Right forelimb (tissue), 1 donor: ENCODE results near the gene CCDC86.

ENCODE experiments used
- DNase-seq: peaks from one replicate; pipeline ENCODE4 v3.0.0-alpha.2; 2018

CCDC86 gene

DNA sequence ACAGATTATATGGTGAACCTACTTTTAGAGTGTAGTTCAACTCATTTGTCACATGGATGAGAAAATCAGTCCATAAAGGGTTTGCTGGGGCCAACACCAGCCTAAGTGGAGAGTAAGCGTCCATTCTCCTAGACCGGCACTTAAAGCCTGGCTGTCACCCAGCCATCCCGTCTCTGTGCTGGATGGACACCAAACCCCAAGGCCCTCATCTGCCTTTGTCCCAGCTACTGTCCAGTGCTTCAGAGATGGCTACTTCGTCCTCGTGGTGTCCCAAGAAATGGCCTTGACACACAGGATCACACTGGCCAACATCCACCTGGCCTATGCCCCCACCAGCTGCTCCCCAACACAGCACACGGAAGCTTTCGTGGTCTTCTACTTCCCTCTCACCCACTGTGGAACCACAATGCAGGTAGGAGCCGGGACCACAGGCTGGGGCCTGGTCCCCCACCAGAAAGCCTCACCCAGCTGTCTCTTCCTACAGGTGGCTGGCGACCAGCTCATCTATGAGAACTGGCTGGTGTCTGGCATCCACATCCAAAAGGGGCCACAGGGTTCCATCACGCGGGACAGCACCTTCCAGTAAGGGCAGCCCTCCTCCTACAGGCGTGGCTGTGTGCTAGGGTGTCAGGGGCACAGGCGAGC is 28.9 kb downstream of the CCDC86 start:
- DNase-seq, result no peak

DNA sequence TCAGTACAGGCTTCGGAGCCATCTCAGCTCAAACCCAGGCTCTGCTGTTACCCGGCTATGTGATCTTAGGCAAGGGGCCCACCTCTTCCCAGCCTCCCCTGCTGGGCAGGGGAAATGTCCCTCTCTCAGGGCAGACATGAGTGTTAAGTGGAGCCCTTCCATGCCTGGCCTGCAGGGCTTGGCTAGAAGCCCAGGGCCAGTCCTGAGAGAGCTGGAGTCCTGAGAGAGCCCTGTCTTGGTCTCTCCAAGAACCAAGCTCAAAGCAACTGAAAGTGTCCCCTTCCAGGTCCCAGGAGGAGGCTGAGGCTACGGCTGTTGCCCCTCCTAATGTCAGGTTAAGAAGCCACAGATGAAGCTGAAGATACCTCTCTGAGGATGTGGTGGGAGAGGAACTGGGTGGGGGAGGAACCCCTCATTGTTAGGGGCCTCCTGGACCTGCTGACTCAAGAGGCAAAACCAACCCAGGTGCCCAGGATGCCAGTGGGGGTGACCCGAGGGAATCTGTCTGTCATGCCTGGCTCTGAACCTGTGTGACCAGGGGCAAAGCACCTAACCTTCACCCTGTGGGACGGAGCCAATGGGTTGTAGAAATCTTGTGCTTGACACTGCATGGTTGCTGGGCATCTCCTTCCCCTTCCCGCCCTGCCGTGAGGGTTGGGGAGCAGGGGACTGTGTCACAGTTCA is 29.6 kb downstream of the CCDC86 start:
- no peak for DNase-seq

DNA sequence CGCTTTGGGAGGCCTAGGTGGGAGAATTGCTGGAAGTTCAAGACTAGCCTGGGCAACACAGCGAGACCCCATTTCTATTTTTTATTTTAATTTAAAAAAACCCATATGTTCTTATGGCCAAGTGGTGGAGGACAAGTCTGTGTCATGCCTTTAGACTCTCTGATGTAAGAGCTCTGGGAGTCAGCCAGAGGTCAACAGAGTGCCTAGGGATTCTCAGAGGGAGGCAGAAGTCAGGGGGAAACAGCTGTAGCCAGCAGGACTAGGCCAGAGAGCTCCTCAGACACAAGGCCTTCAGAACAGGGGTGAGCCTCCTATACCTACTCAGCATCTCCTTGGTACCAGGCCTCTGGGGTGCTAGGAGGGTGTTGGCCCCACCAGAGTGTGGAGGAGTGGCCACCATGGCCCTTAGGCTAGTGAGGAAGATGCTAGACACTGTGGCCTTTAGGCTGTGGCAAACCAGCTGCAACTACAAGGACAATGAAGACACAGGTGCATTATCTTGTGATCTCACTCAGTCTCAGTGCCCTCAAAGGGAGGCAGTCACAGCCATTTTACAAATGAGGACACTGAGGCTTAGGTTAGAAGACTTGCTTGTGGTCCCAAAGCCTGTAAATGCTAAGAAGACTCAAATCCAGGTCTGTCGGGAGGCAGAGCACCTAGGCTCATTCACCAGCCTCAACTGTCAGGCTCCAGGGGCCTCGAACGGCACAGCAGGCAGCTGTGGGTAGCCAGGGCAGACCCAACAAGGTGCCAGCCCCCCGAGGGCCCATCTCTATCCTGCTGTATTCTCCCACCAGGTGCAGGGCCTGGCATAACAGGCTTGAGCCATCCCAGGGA is 30.4 kb downstream of the CCDC86 start:
- DNase-seq, result no peak

DNA sequence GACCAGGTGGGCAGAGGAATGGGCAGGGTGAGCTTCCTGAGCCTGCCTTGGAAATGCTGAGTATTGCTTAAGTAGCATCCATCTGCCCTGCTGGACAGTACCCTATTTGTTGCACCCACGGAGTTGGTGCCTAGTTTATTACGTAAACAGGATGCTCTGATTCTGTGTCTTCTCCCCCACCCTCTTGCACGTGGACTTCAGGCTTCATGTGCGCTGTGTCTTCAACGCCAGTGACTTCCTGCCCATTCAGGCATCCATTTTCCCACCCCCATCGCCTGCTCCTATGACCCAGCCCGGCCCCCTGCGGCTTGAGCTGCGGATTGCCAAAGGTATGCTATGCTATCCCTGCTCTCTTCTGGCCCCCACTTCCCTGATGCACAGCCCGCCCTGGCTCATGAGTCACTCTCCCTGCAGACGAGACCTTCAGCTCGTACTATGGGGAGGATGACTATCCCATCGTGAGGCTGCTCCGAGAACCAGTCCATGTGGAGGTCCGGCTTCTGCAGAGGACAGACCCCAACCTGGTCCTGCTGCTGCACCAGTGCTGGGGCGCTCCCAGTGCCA is 31.1 kb downstream of the CCDC86 start:
- no peak for DNase-seq

DNA sequence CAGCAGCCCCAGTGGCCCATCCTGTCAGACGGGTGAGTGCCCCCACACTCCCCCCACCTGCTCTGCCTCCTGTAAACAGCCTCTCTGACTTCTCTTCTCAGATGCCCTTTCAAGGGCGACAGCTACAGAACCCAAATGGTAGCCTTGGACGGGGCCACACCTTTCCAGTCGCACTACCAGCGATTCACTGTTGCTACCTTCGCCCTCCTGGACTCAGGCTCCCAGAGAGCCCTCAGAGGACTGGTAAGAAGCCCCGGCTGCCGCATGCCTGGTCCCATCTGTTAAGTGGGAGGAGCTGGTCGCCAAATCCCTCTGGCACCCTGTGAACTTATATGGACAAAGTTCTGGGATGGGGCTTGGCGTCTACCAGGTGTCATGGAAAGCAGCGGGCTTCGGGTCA is 31.6 kb downstream of the CCDC86 start:
- DNase-seq, result no peak

DNA sequence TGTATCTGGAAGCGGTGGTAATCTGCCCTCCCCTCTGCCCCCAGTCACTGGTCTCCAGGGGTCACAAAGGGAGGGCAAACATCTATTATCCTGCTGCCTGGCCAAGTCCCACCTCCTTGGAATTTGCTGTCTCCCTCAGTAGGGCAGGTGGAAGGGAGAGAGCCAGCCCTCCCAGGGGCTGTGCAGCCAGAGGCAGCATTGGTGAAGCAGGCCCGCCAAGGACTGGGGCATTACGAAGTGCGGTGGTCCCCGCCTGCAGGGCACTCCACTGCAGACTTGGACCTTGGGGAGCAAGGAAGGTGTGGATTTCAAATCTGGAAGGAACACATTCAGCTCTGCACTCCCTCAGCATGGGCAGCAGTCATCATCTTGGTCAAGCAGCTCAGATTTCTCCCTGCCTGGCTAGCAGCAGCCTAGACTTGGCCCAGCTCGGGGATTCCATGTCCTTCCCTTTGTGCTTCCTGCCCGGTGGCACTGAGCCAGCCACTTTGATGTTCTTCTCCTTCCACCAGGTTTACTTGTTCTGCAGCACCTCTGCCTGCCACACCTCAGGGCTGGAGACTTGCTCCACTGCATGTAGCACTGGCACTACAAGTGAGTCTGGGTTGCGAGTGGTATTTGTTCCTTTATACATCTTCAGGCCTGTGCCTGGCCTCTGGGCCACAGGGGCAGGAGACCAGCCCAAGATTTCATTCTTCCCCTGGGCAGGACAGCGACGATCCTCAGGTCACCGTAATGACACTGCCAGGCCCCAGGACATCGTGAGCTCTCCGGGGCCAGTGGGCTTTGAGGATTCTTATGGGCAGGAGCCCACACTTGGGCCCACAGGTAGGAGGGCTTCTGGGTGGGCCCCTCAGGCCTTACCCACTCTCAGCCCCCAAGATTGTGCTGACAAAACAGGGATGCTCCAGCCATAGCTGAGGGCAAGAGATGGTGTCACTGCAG is 32.8 kb downstream of the CCDC86 start:
- DNase-seq, result no peak

DNA sequence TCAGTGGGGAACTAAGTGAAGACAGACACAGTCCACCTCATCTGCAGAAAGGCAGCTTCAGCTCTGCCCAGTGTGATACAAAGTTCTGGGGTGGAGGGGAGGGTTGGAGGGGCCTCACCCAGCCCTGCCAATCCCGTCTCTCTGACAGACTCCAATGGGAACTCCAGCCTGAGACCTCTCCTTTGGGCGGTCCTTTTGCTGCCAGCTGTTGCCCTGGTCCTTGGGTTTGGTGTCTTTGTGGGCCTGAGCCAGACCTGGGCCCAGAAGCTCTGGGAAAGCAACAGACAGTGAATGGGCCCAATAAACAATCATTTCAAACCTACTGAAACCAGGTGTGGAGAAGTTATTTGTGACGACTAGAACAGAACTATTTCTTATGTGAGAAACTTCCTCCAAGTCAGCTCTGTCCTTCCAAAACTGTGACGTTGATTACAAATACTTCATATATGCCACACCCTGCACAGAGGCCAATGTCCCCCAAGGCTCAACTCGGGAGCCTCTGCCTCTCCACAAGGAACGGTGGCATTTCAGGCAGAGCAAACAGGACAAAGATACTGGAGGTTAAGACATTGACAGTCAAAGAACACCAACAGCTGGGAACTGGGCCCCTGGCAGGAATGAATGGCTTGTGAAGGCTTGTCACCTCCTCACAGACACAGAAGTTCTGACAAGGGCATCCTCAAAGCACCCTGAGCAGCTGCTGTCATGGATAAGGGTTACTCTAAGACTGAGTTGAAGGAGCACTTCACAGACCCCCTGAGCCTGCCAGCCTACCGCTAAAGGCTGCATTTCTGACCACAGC is 33.7 kb downstream of the CCDC86 start:
- DNase-seq, result no peak

DNA sequence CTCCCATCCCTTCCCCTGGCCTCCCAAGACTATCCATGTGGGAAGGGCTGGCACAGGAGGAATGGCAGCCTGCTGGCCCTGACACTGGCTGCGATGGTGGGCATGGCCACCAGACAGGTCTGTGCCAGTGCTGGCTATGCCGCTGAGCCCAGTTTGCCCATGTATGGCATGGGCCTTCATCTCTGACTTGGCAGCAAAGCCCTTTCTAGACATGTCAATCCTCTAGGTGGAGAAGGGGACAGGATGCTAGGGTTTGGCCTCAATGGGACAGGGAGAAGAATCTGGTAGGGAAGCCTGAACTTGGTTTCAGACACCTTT is 34.2 kb downstream of the CCDC86 start:
- no peak for DNase-seq

DNA sequence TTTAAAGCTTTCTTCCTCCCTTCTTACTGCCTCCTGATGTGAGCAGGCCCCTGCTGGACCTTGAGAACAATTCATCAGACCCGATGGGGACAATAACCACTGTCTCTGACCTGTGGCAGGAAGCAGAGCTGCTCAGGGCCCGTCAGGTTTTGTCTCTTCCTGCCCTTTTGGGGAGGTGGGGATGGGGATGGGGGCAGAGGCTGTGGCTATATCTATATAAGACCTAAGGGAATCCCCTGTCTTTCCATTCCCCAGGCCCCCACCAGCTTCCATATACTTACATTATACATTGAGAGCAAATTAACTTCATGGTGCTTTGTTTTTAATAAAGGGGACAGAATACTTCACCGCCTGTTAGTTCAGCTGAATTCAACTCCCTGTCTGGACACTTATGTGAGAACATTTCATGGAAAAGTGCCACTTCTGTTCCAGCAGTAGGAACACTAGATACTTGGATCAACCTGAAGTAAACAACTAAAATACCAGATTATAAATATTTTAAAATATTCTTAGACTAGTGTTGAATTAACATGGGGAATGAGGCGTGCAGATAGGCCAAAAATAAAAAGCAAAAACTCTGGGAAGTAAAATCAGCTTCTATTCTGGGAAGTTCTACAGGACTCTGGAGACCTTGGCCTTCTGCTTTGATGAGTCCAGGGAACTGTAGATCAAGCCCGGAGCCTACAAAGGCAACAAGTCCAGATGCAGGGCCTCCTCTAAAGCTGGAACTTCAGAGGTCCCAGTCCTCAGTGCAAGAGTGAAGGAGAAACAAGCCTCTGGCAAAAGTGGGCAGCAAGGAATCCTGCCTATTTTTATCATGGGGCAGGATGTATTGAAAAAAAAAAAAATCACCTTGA is 36.6 kb downstream of the CCDC86 start:
- DNase-seq, result no peak

DNA sequence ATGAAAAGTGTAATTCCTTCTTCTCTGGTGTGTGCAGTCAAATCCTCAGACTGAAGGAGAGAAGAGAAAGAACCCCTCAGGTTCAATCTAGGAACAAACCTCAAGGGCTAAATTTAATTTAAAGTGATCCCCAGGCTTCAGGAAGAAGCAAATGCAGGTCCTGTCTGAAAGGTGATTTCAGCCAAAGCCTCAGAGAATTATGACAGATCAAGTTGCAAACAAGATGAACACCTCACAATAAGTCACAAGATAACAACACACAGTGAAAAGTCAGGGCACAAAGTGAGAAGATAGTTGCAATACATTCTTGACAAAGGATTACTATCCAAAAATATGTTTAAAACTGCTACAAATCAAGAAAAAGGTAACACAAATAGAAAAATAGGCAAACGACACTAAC is 37.2 kb downstream of the CCDC86 start:
- DNase-seq, result no peak

DNA sequence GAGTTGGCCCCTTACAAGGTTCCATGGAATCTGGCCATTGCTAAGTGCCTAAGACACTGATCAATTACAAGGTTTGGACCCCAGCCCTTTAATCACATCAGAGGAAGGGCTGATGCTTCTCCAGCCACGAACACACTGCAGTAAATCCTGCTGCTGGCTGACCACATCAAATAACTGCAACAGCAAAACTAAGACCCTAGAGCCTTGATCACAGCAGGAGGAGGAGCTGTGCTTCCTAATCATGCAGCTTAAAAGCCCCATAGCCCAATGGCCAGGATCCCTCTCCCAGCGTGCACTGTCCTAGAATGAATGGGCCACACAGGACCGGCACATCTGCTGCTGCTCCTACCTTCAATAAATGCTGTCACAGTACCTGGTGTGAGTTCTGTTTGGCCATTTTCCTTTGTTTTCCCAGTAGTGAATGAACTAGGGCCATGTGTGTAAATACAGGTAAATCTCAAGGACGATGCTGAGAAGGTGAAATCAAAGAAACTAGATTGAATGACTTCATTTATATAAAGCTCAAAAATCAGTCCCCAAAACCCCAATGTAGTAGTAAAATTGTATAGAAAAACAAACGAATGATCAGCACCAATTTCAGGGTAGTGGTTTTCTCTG is 38.2 kb downstream of the CCDC86 start:
- no peak for DNase-seq

DNA sequence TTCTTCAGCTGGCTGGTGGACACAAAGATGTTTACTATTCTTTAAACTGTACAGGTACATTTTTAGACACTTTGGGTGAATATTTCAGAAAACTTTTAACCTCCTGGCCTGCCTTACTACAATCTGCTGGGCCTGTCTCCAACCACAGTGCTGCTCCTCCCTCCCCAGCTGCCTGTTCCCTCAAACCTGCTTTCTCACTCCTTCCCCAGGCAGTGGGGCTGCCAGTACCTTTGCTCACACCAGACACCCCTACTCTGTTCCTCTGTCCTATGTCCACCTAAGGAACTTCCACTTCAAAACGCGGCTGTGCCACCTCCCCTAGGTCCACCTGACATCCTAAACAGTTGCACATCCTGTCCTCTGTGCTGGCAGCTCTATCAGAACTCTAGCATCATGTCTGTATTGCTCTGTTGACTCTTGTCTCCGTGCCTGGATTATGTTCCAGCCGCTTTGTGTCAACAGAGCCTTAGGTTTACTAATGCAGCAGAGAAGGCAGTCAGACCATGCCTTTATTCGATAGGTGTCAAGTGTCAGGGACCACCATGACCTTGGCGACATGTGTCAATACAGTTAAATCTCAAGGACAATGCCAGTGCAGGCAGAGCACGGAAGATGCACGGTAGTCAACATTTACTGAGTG is 38.9 kb downstream of the CCDC86 start:
- DNase-seq, result no peak

DNA sequence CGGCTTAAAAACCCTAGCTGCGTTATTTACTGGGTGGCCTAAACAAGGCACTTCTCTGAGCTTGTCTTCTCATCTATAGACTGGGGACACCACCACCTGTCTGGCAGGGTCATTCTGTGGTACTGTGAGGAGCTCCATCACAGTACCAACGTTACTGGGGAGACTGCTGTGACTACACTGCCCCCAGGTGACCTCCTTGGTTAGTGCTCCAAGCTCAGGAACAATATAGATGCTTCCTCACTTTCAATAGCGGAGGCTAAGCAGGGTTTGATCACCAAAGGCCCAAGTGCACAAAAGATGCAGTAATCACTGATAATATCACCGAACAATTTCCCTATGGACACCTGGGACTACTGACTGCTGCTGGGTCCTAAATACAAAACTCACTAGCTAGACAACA is 45.6 kb downstream of the CCDC86 start:
- DNase-seq, result no peak

DNA sequence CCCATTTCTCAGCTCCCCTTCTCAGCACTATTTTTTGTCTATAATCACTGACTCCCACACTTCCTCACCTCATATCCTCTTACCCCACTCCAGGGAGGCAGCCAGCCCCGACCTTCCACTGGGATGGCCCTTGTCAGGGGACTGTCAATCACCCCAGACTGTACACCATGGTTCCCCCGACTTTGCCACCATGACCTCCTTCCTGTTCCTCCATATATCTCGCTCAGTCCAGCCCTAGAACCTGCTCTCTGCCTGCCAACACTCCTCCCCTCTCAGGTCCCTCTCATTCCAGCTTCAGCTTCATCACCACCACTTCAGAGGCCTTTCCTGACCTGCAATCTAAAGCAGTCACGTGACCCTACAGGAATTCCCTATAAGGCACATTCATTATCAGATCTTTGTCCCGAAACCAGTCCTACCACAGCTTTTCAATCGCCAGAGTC is 48.0 kb downstream of the CCDC86 start:
- no peak for DNase-seq

DNA sequence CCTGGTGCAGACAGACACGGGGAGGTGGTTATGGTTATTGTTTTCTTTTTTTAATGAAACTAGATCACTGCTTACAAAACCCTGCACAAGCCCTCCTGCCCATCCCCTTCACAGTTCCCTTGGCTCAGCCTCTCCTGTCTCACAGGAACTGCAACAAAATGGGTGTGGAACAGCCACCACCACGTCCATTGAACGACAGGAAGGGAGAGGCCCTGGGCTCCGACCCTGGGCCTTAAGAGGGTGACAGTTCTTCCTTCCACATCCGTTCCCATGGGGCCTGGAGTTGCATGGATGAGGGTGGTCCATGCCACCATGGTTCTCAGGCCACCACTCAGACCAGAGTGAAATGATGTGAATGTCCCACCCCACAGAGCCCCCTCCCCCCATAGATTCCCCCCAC is 48.8 kb downstream of the CCDC86 start:
- DNase-seq, result no peak

DNA sequence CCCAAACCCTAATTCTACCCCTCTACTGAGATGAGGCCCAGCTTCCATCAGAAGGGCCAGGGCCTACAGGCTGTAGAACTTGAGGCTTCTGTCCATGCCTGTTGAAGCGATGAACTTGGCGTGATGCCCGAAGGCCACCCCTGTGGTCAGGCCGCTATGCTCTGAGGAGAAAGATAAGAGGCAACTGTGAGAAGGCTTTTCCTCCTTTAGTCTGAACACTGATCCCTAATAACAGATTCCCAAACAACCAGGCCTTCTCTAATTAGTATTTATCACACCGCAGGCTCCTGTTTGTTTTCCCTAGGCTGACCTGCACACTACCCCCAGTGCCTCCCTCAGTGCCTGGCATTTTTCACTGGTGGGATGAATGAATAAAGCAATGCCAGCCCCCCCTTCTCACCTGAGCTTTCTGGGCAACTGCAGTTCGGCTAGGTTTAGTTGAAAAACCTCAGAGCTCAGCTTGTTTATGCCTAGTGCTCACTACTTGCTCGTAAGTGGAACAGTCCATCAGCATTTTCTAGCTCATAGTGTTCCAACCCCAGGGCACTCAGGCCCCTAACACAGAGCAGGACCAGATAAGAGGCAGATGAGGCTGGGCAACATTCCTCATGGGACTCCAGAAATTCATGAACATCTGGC is 49.3 kb downstream of the CCDC86 start:
- DNase-seq, result no peak

DNA sequence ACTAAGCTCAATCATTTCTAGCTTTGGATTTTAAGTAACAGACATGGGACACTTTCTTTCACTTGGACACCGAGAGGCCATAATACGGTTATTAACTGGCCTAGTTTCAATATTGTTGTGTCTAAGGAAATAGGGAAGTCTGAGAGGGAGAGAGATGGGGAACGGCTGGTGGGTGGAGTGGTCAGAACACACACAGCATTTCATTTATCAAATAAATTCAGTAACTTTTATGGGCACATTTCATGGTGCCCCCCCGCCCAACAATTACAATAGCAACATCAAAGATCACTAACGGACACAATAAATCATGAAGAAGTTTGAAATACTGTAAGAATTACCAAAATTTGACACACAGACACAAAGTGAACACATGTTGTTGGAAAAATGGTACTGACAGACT is 53.8 kb downstream of the CCDC86 start:
- DNase-seq, result no peak

DNA sequence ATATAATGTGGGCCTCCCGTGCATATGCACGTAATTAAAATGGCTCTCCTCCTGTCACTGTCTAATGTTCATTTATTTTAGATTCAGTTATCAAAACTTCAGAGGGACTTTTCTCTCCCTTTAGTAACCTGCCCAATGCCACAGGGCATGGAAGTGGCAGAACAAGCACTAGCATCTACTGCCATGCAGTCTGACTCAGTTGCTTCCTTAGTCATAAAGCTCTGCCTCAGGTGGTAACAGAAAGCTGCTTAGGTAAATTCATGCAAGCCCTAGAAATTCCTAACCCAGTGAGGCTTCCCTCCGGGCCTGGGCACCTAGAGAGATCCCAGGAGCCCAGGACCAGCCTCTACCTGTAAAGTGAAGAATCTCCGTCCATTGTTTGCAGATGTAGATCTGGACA is 55.6 kb downstream of the CCDC86 start:
- DNase-seq, result no peak
